ENCODE results near the gene ZNRD2.
A peak's percentile ranks its signal among the peaks of the same experiment; 100 is the strongest.

The ZNRD2 gene

GRCh38 chr11:65589444-65590239 is 19.4 kb downstream of the ZNRD2 start:
- DNase-seq: no peak

DNA sequence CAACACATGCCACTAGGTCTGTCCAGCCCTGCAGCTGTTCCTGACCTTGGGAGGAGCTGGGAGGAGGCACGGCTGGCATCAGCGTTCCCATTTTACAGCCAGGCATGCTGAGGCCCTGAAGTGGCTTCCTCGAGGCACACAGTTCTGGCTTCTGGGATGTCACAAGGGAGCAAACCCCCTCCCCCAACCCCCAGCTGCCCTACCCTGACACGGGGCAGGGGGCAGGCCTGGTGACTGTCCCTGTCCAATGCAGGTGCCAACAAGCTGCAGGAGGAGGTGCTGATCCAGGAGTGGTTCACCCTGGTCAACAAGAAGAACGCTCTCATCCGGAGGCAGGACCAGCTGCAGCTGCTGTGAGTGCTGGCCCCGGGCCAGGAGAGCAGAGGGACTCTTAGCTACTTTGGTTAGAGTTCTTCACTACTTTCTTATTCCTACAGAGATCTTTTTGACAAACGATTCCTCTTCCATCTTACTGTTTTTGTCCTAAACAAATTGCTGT is 20.0 kb downstream of the ZNRD2 start:
- DNase-seq: no peak

DNA sequence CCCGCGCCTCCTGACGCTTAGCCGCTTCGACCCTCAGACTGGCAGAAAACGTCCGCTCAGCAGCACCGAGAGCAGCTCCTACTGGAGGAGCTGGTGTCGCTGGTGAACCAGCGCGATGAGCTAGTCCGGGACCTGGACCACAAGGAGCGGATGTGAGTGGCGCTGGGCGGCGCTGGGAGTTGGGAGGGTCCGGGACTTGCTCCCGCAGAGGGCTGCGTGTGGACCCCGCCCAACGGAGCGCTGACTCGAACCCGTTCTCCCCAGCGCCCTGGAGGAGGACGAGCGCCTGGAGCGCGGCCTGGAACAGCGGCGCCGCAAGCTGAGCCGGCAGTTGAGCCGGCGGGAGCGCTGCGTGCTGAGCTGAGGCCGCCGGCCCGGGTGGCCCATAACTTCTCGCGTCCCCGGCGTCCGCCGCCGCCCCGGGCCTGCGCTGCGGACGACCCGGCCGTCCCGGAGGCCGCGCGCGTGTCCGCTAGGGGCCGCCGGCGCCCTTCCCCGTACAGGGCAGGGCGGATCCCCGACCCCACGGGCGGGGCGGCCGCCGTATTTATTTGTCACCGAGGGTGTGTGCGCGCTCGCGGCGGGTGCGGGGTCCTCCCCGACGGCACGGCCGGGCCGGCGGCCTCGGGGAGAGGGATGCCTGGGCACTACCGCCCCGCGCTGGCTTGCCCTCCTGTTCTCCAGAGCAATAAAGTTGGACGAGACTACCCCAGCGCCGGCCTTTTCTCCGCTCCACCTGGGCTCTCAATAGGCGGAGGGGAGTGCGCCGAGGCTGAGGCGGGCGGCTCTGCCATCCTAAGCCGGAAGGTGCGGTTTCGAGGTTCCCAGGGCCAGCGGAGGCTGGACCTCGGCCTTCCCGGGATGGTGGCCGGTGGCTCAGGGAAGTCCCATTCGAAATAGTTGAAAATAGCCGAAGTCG is 21.9 kb downstream of the ZNRD2 start:
- peak; percentile 61 for DNase-seq

GRCh38 chr11:65592858-65593517 is 22.7 kb downstream of the ZNRD2 start:
- DNase-seq: no peak

DNA sequence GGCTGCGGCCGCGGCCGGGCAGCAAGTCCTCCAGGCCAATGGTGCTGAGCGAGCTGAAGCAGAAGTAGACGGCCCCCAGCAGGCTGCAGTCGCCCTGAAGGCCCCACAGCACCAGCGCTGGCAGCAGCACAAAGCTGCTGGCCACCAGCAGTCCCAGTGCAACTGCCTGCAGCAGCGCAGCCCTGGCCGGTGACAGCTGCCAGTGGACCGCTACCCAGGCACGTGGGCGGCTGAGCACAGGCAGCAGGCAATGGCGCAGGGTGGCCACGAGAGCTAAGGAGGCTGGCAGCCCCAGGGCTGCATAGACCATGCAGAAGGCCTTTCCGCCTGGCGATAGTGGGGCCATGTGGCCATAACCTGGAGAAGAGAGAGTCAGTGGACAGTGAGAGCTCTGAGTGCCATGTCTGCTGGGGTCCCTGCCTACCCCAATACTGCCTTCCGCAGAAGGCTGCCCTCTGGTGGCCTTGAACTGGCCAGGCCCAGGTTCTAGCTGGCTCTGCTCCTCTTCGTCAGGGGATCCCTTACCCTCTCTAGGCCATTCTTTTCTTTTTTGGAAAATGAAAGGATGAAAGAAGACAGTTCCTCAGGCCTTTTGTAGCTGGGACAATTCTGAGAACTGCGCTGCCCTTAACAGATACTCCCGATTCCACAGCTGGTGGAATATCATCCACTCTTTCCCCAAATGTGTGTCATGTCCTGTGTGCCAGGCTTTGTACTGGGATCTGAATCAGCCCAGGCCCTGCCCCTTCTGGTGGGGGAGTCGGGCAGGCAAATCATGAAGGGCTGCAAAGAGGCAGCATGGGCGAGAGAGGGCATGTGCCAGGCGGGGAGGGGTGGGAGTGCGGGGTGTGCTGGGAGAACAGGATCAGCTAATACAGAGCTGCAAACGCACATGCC is 23.5 kb downstream of the ZNRD2 start:
- DNase-seq: peak; percentile 34

- DNase-seq: no peak
Measured at GRCh38 chr11:65595131-65595530, 24.9 kb downstream of the ZNRD2 start.

GRCh38 chr11:65595543-65596281 is 25.4 kb downstream of the ZNRD2 start, which contains the start of gene KCNK7:
TSS of gene KCNK7 (minus strand) at chr11:65595800. CDS start at chr11:65595772, 28 bp downstream.
- no peak for DNase-seq

GRCh38 chr11:65596520-65596919 is 26.2 kb downstream of the ZNRD2 start:
- no peak for DNase-seq

DNA sequence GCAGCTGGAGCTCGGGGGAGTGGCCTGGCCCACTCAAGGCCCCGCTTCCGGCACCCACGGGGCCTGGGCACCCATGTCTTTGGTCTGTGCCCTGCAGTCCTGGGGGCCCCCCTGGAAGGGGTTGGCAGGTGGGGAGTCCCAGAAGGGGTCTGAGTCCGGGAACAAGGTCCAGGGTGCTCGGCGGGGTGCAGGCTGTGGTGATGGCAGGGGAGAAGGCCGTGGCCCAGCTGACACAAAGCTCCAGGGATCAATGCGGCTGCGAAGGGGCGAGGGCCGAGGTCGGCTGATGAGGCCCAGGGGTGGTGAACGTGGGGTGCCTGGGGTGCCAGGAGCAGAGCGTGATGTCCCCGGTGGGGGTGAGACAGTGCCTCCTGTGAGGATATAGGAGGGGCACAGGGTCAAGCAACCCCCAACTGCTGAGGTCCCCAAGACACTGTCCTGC is 28.0 kb downstream of the ZNRD2 start:
- no peak for DNase-seq

GRCh38 chr11:65599216-65599954 is 29.1 kb downstream of the ZNRD2 start:
- no peak for DNase-seq

DNA sequence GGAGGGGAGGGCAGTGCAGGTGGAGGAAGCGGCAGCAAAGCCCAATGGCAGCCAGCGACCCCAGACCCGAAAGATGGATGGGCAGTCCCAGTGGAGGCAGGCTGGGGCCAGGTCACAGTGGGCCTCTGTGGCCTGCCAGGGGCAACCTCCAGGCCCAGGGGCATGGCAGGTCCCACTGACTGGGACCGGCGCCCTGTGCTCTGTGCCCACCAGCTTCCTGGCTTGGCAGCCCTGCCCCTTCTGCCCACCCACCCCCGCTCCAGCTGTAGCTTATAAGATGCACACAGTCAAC is 29.6 kb downstream of the ZNRD2 start:
- no peak for DNase-seq

GRCh38 chr11:65604258-65604657 is 34.0 kb downstream of the ZNRD2 start:
- no peak for DNase-seq

DNA sequence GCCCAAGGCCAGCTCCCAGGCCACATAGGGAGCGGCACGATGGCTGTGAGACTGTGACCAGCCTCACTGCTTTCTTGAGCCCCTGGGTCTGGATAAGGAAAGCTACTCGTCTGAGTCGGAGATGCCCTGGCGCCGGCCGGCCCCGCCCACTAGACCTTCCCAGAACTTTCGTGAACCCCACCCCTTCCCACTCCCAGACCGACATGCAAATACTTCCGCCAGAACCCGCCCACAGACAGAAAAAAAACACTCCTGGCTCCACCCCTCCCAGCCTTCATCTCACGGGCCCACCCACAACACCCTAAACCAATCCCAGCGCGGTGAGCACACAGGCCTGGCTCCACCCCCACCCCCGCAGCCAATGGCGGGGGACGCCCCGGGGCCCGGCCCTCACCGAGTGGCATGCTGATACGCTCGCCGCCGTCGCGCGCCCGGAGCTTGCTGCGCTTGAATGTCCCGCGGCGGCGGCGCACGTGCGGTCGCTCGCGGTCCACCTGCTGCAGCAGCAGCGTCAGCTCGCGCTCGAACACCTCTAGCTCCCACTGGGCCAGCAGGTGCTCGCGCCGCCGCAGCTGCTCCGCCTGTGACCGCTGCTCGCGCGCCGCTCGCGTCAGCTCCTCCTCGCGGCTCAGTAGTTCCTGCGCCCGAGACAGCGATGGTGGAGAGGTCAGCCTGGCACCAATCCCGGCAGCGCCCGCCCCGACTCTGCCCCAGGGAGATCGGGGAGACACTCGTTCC is 36.8 kb downstream of the ZNRD2 start:
- DNase-seq: peak; percentile 97

DNA sequence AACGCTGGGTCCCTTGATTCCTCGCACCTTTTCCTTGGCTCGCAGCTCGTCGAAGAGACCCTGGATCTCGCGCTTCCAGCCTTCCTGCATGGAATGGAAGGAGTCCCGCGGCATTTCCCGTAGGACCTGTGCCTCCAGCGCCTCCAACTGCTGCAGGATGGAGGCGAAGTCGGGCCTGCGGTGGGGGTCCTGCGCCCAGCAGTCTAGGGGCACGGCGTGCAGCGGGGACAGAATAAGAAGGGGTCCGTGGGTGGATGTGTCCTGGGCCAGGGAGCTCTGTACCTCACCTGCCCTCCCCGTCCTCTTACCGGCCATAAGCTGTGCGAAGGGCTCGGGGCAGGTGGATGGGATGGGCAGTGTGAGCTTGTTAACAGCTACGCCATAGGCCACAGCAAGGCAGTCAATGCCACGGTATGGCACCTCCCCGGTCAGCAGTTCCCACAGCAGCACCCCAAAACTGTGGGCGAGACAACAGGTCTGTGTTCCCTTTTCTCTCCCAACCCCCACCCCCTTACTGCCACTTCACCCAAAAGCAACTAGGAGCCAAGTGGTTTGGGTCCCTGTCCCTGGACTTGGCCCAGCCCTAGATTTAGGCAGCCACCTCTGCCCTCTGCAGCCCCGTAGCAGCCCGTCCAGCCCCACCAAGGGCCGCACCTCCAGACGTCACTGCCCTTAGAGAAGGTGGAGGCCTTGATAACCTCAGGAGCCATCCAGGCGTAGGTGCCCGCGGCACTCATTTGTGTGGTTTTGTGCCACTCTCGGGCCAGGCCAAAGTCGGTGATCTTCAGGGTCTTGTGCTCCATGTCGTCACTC is 37.5 kb downstream of the ZNRD2 start:
- DNase-seq: no peak

- DNase-seq: no peak
Measured at GRCh38 chr11:65609229-65609628, 39.0 kb downstream of the ZNRD2 start.

DNA sequence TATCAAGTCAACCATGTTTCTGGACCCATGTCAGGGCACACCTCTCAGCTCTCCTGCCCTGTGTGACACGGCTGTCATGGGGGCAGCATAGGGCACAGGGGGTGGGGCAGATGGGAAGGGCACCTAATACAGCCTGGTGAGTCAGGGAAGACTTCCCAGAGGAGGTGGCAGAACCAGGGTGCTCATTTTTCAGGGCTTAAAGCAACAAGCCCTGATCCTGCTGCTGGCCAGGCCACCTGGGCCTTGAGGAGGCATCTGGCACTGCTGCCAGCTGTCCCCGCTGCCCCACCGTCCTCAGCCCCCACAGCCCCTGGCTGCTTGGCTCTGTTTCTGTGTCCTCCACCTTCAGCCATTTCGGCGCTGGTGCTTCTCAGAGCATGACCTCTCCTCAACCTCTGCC is 39.4 kb downstream of the ZNRD2 start:
- no peak for DNase-seq

DNA sequence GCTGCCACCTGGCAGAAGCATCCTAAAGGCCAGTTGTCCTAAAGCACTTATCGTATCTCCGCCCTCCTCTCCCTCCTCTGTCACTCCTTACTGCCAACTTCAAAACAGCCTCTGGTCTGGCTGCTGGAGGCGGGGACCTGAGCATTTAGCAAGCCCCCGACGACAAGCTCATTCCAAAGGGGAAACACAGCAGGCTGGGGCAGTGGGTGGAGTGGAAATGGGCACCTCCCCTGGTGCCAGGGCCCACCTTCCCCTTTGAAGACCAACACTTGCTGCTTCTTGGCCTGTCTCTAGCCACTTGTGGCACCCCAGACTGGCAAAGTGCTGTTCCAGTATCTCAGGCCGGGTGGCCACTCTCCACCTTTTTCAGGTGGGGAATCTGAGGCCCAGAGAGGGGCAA is 40.1 kb downstream of the ZNRD2 start:
- no peak for DNase-seq

- no peak for DNase-seq
Measured at GRCh38 chr11:65611028-65611757, 40.9 kb downstream of the ZNRD2 start.
